Esophagus muscularis mucosa (tissue), 3 donors: ENCODE measurements around the gene SPDL1.

Experiments used
- POLR2A ChIP-seq: fragments of 450-650 bp; IDR thresholded peaks from one replicate; pipeline ENCODE4 v1.6.1; 2017; ENCODE audit warnings: antibody characterized with exemption, moderate library complexity, mild to moderate bottlenecking, low read depth
- TF ChIP-seq, protein P1 (sequence below), 3 experiments: fragments of 200-600 bp in 2 of 3; fragments of 450-650 bp in 1 of 3; sonication (generic) in 2 of 3; IDR thresholded peaks; one replicate each; pipeline ENCODE4 v1.5.1; 2017 to 2019; ENCODE audit warnings: antibody characterized with exemption in 3 of 3, mild to moderate bottlenecking in 2 of 3, moderate library complexity in 1 of 3

GRCh38 chr5:169646856-169647255 is 63.3 kb downstream of the SPDL1 start:
- no peak for TF ChIP-seq POLR2A
- TF ChIP-seq, protein P1, sequence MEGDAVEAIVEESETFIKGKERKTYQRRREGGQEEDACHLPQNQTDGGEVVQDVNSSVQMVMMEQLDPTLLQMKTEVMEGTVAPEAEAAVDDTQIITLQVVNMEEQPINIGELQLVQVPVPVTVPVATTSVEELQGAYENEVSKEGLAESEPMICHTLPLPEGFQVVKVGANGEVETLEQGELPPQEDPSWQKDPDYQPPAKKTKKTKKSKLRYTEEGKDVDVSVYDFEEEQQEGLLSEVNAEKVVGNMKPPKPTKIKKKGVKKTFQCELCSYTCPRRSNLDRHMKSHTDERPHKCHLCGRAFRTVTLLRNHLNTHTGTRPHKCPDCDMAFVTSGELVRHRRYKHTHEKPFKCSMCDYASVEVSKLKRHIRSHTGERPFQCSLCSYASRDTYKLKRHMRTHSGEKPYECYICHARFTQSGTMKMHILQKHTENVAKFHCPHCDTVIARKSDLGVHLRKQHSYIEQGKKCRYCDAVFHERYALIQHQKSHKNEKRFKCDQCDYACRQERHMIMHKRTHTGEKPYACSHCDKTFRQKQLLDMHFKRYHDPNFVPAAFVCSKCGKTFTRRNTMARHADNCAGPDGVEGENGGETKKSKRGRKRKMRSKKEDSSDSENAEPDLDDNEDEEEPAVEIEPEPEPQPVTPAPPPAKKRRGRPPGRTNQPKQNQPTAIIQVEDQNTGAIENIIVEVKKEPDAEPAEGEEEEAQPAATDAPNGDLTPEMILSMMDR (IDR thresholded peaks at IDR 0.05), result no peak
